ENCODE results near the gene PTTG1IP.

The PTTG1IP gene

DNA sequence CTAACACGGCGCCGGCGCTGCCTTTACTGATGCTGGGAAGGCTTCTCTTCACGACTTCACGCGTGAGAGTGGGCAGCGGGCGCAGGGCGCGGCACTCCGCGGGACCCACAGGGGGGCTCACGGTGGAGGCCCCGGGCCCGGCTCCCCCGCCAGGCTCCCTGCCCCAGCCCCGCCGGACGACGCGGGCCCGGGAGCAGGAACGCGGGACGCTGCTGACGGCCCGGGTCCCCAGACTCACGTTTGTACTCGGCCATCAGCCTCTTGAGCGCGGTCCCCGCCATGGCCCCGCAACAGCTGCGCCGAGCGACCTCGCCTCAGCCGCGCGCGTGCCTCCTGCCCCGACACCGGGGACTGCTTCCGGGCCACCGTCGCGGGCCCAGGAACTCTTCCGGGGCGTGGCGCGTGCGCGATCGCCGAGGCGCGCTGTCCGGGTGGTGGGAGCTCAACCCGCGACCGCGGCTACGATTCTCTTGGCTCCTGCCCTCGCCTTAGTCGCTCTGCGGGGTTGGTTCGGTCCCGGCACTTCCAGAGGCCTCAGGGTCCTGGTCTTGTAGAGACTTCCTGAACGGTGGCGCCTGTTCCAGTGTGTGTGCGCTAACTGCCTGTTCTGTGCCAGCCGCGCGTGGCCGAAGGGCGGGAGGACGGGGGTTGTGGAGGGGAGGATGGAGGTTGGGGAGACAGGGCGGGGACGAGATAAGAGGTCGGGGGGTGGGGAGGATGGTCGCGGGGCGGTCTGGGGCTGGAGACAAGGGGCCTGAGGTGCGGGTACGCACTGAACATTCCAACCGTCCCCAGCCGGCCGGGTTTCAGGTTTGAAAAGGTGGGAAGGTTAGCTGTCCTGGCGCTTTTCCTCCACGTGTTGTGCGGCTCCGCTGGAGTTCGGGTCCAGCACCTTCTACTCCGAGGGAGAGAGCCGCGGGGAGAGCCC is 71.8 kb downstream of the PTTG1IP start, which contains the start of gene UBE2G2:
TSS of gene UBE2G2 (minus strand) at position 353 of the 928 bp plus-strand sequence. CDS start at position 281, 72 bp downstream.
- DNase-seq (ENCODE audit: low read depth): peak; percentile 76

DNA sequence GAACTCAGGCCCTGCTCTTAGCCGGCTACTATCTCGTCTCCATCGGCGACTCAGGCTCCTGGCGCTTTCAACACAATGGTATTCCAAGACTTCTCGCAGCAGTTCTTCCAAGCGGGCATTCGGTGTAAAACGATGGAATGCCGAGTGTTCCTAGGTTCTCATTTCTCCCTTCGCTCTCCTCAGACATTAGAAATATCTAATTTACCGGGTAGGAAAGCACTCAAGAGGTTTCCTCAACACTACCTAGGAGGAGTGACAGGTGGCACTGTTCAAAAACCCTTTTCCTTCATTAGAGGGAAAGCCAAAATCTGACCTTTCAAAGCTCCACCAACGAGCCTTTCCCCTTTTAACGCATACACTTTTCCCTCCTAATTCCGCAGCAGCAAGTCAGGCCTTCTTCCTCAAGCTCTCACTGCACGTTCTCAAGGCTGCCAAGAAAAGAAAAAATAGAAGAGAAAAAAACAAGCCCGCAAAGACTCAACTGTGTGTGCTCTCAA is 72.5 kb downstream of the PTTG1IP start:
- DNase-seq (ENCODE audit: low read depth): no peak

DNA sequence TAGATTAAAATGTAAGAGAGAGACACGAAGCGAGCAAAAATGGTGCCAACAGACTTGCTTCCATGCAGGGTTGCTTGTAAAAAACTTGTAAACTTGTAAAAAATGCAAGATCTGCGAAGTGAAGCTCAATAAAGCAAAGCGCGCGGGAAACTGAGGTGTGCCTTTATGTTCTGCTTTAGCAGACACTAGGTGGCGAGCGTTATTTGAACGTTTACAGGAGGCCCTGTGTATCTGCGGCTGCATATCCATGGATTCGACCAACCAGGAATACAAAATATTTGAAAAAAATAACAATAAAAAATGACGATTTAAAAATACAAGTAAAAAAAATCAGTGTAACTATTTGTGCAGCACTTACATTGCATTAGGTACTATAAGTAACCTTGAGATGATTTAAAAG is 73.4 kb downstream of the PTTG1IP start:
- DNase-seq (ENCODE audit: low read depth): no peak

- DNase-seq (ENCODE audit: low read depth): no peak
These were observed 73.8 kb downstream of the PTTG1IP start for GRCh38 chr21:44799646-44800045.
